ENCODE data around the gene ADGRG3. TPM values are rescaled to one million over a fixed set of nuclear protein-coding genes. Genes with fewer than 3 reads are reported as not detected.

ADGRG3 gene
- total and polyA plus RNA-seq, 2 experiments from 2014 or later = not detected

DNA sequence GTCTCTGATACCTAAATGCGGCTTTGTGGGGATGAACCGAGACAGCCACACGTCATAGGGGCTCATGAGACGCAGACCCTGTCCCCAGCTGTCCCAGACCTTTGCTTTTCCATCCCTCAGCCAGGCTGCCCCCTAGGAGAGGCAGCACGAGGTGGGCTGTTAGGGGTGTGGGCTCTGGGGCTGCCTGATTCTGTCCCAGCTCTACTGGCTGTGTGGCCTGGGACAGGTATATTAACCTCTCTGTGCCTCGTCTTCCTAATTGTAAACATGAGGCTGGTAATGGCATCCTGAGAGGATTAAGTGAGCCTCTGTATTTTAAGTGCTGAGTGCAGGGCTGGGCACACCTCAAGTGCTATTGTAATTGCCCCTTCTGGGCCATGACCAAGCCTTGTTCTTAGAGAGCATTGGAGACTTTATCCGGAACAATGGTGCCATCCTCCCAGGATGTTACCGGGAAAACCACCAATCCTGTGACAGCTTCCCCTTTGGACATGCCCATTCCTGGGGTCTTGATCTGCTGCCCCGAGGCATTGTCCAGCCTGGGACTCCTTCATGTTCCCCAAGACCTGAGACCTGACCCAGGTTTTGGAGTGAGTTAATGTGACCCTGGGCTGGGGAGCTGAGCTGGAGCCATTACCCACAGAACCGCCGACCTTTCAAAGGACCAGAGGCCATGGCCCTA lies 34.6 kb upstream of the ADGRG3 start:
- Mint-ChIP-seq H3K9me3 (no peaks in the 10 kb centered on the region), H3K27ac (no peak overlapping the region), H3K4me1 (peaks cover 24% of the 10 kb centered on the region), H3K4me3 (no peak overlapping the region), H3K36me3 (ENCODE audit: low read depth) (no peaks in the 10 kb centered on the region), H3K27me3 (ENCODE audit: insufficient read depth, low read depth, poor library complexity) (peaks cover 14% of the 10 kb centered on the region)
- DNase-seq (ENCODE audit: low spot score) (no peak), ATAC-seq (no peak)
- Histone ChIP-seq H2AFZ (no peak overlapping the region), H3K79me2 (replicated peaks; ENCODE audit: insufficient read depth) (no peaks in the 10 kb centered on the region), H3K36me3 (ENCODE audit: insufficient read depth) (no peaks in the 10 kb centered on the region), H3K4me2 (no peak overlapping the region), H3K27ac (ENCODE audit: low read depth) (no peak overlapping the region), H3K4me1 (ENCODE audit: insufficient read depth) (no peaks in the 10 kb centered on the region), H3K9me2 (ENCODE audit: insufficient read depth) (no peaks in the 10 kb centered on the region), H3F3A (replicated peaks; ENCODE audit: low read depth) (no peaks in the 10 kb centered on the region), H3K4me3 (no peak overlapping the region), H3K27me3 (ENCODE audit: insufficient read depth) (no peaks in the 10 kb centered on the region), H4K20me1 (replicated peaks; ENCODE audit: insufficient read depth) (no peaks in the 10 kb centered on the region)
- no peak for TF ChIP-seq ZNF331 (CRISPR knock-in tag; IDR thresholded peaks at IDR 0.05; ENCODE audit: low read depth)
- TF ChIP-seq EZH2 (IDR thresholded peaks at IDR 0.05; ENCODE audit: low read depth, unreplicated experiment) = no peak
- no peak for TF ChIP-seq EZH2phosphoT487 (IDR thresholded peaks at IDR 0.05; ENCODE audit: unreplicated experiment)
- TF ChIP-seq, protein P1, sequence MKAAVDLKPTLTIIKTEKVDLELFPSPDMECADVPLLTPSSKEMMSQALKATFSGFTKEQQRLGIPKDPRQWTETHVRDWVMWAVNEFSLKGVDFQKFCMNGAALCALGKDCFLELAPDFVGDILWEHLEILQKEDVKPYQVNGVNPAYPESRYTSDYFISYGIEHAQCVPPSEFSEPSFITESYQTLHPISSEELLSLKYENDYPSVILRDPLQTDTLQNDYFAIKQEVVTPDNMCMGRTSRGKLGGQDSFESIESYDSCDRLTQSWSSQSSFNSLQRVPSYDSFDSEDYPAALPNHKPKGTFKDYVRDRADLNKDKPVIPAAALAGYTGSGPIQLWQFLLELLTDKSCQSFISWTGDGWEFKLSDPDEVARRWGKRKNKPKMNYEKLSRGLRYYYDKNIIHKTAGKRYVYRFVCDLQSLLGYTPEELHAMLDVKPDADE (IDR thresholded peaks at IDR 0.05) = no peak
- TF ChIP-seq JUNB (IDR thresholded peaks at IDR 0.05; ENCODE audit: unreplicated experiment) = no peak
- TF ChIP-seq STAT1 (IDR thresholded peaks at IDR 0.05; ENCODE audit: unreplicated experiment) = no peak
- TF ChIP-seq POLR2AphosphoS5 (IDR thresholded peaks at IDR 0.05; ENCODE audit: low read depth) = no peak
- TF ChIP-seq ZNF114 (CRISPR knock-in tag; IDR thresholded peaks at IDR 0.05) = no peak
- TF ChIP-seq, protein P2, sequence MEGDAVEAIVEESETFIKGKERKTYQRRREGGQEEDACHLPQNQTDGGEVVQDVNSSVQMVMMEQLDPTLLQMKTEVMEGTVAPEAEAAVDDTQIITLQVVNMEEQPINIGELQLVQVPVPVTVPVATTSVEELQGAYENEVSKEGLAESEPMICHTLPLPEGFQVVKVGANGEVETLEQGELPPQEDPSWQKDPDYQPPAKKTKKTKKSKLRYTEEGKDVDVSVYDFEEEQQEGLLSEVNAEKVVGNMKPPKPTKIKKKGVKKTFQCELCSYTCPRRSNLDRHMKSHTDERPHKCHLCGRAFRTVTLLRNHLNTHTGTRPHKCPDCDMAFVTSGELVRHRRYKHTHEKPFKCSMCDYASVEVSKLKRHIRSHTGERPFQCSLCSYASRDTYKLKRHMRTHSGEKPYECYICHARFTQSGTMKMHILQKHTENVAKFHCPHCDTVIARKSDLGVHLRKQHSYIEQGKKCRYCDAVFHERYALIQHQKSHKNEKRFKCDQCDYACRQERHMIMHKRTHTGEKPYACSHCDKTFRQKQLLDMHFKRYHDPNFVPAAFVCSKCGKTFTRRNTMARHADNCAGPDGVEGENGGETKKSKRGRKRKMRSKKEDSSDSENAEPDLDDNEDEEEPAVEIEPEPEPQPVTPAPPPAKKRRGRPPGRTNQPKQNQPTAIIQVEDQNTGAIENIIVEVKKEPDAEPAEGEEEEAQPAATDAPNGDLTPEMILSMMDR (conservative IDR thresholded peaks at IDR 0.05; ENCODE audit: low read depth in 2 of 2) = no peak
- no peak for TF ChIP-seq CREB1 (CRISPR knock-in tag; IDR thresholded peaks at IDR 0.05; ENCODE audit: low read depth)
- TF ChIP-seq, protein P3, sequence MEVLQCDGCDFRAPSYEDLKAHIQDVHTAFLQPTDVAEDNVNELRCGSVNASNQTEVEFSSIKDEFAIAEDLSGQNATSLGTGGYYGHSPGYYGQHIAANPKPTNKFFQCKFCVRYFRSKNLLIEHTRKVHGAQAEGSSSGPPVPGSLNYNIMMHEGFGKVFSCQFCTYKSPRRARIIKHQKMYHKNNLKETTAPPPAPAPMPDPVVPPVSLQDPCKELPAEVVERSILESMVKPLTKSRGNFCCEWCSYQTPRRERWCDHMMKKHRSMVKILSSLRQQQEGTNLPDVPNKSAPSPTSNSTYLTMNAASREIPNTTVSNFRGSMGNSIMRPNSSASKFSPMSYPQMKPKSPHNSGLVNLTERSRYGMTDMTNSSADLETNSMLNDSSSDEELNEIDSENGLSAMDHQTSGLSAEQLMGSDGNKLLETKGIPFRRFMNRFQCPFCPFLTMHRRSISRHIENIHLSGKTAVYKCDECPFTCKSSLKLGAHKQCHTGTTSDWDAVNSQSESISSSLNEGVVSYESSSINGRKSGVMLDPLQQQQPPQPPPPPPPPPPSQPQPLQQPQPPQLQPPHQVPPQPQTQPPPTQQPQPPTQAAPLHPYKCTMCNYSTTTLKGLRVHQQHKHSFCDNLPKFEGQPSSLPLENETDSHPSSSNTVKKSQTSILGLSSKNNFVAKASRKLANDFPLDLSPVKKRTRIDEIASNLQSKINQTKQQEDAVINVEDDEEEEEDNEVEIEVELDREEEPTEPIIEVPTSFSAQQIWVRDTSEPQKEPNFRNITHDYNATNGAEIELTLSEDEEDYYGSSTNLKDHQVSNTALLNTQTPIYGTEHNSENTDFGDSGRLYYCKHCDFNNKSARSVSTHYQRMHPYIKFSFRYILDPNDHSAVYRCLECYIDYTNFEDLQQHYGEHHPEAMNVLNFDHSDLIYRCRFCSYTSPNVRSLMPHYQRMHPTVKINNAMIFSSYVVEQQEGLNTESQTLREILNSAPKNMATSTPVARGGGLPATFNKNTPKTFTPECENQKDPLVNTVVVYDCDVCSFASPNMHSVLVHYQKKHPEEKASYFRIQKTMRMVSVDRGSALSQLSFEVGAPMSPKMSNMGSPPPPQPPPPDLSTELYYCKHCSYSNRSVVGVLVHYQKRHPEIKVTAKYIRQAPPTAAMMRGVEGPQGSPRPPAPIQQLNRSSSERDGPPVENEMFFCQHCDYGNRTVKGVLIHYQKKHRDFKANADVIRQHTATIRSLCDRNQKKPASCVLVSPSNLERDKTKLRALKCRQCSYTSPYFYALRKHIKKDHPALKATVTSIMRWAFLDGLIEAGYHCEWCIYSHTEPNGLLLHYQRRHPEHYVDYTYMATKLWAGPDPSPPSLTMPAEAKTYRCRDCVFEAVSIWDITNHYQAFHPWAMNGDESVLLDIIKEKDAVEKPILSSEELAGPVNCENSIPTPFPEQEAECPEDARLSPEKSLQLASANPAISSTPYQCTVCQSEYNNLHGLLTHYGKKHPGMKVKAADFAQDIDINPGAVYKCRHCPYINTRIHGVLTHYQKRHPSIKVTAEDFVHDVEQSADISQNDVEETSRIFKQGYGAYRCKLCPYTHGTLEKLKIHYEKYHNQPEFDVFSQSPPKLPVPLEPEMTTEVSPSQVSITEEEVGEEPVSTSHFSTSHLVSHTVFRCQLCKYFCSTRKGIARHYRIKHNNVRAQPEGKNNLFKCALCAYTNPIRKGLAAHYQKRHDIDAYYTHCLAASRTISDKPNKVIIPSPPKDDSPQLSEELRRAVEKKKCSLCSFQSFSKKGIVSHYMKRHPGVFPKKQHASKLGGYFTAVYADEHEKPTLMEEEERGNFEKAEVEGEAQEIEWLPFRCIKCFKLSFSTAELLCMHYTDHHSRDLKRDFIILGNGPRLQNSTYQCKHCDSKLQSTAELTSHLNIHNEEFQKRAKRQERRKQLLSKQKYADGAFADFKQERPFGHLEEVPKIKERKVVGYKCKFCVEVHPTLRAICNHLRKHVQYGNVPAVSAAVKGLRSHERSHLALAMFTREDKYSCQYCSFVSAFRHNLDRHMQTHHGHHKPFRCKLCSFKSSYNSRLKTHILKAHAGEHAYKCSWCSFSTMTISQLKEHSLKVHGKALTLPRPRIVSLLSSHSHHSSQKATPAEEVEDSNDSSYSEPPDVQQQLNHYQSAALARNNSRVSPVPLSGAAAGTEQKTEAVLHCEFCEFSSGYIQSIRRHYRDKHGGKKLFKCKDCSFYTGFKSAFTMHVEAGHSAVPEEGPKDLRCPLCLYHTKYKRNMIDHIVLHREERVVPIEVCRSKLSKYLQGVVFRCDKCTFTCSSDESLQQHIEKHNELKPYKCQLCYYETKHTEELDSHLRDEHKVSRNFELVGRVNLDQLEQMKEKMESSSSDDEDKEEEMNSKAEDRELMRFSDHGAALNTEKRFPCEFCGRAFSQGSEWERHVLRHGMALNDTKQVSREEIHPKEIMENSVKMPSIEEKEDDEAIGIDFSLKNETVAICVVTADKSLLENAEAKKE (CRISPR knock-in tag; IDR thresholded peaks at IDR 0.05) = no peak

All from GM23338 (cell line).